Cardiac muscle cell (in vitro differentiated cells and primary cell): ENCODE measurements around the gene DACT1. TPM values are rescaled to one million over a fixed set of nuclear protein-coding genes. Genes with fewer than 3 reads are reported as not detected.

Experiments used
- DNase-seq, 2 donors: peaks; one replicate each; pipeline versions ENCODE4 v3.0.0 to v3.0.0-alpha.2; 2010 to 2017; ENCODE audit warnings: low read depth in 1 of 2, low spot score in 1 of 2
- H3K27ac ChIP-seq: fragments of 200-600 bp; sonication (generic); 2 replicates; pipeline ENCODE4 v1.5.1; 2016
- H3K27me3 ChIP-seq: fragments of 200-600 bp; sonication (generic); 2 replicates; pipeline ENCODE4 v1.6.0; 2016; ENCODE audit warnings: control low read depth
- H3K36me3 ChIP-seq: fragments of 200-600 bp; sonication (generic); 2 replicates; pipeline ENCODE4 v1.5.1; 2016; ENCODE audit warnings: control low read depth
- H3K4me1 ChIP-seq: fragments of 200-600 bp; sonication (generic); 2 replicates; pipeline ENCODE4 v1.8.1; 2017; ENCODE audit warnings: low read depth, mild to moderate bottlenecking, mixed run types
- H3K4me3 ChIP-seq: fragments of 200-600 bp; sonication (generic); 2 replicates; pipeline ENCODE4 v1.5.1; 2016; ENCODE audit warnings: mild to moderate bottlenecking
- H3K9me3 ChIP-seq: fragments of 200-600 bp; sonication (generic); 2 replicates; pipeline ENCODE4 v1.5.1; 2017; ENCODE audit warnings: low read depth, mild to moderate bottlenecking, control low read depth
- CTCF ChIP-seq: IDR thresholded peaks from 2 replicates; pipeline ENCODE4 v1.5.1; 2012; ENCODE audit warnings: low read depth, mild to moderate bottlenecking, low read length
- polyA plus RNA-seq: library from polyadenylated mRNA; unstranded; fragments of >200 nt; fragmentation: Nextera tagmentation; extraction: Ambion mirVana; gene quantifications from 2 replicates; pipeline ENCODE4 v1.2.1, GENCODE V29; 2016
- total RNA-seq: library from RNA; depleted of rRNA; stranded (reverse); fragments of >200 nt; gene quantifications from 2 replicates; pipeline ENCODE4 v1.2.3, GENCODE V29; 2016

Gene DACT1
- total and polyA plus RNA-seq, 2 experiments from 2014 or later: 197 to 324 TPM

GRCh38 chr14:58668848-58669480, 31.2 kb downstream of the DACT1 start:
- no peaks in the 10 kb centered on the region for H3K36me3 ChIP-seq

GRCh38 chr14:58669556-58670200, 31.9 kb downstream of the DACT1 start:
- no peaks in the 10 kb centered on the region for H3K27me3 ChIP-seq
- peak overlapping the region; percentile 97 for H3K27ac ChIP-seq
- H3K36me3 ChIP-seq: no peaks in the 10 kb centered on the region
- no peak for TF ChIP-seq CTCF
- DNase-seq: no peak
- peaks cover 71% of the 10 kb centered on the region for H3K4me1 ChIP-seq
- H3K9me3 ChIP-seq: no peaks in the 10 kb centered on the region
- H3K4me3 ChIP-seq: no peak overlapping the region

More at GRCh38 chr14:58668848-58669480, 31.2 kb downstream of the DACT1 start:
- no peaks in the 10 kb centered on the region for H3K9me3 ChIP-seq
- TF ChIP-seq CTCF: no peak
- peaks cover 73% of the 10 kb centered on the region for H3K4me1 ChIP-seq
- H3K27me3 ChIP-seq: no peaks in the 10 kb centered on the region
- DNase-seq: peak in 1 of 2 donors; percentile 93
- peak overlapping the region; percentile 97 for H3K27ac ChIP-seq
- no peak overlapping the region for H3K4me3 ChIP-seq

DNA sequence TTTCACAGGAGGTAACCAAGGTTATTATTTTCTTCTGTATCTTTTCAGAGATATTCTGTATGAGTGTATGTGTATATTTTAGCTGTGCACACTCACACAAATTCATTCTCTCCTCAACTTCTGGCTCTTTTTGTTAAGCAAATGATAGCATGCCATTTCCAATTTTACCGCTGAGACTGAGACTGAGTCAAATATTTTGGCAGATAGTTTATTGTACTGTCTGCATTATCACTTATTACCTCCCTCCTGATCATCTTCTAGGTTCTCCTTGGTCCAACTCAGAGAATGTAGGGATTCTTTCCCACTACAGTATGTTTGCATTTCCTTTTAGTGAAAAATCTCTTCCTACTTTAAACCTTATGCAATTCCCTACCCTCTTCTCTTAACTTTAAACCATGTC, 33.3 kb downstream of the DACT1 start:
- no peaks in the 10 kb centered on the region for H3K9me3 ChIP-seq
- peaks cover 66% of the 10 kb centered on the region for H3K4me1 ChIP-seq
- peak overlapping the region; percentile 97 for H3K27ac ChIP-seq
- H3K4me3 ChIP-seq: no peak overlapping the region
- no peak for DNase-seq
- no peak for TF ChIP-seq CTCF
- no peaks in the 10 kb centered on the region for H3K27me3 ChIP-seq
- H3K36me3 ChIP-seq: no peaks in the 10 kb centered on the region

DNA sequence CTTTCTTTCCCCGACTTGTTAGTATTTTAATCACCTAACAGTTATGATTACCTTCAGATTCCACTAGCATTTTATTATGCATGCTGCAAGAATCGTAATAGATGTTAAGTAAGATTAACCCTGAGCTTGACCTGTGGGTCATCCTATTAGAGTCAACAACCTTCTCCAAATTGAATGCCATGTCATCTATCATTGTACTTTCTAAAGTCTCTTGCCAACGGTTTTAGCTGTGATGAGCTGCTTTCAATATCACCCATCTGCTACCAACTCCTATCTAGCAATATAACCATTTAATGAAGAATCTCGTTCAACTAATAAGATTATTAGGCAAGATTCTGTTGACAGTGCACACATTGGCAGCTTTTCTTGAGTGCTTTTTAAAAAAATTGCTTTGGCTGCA, 33.7 kb downstream of the DACT1 start:
- no peak for DNase-seq
- H3K27me3 ChIP-seq: no peaks in the 10 kb centered on the region
- peak overlapping the region; percentile 97 for H3K27ac ChIP-seq
- peaks cover 62% of the 10 kb centered on the region for H3K4me1 ChIP-seq
- no peaks in the 10 kb centered on the region for H3K9me3 ChIP-seq
- no peaks in the 10 kb centered on the region for H3K36me3 ChIP-seq
- no peak overlapping the region for H3K4me3 ChIP-seq
- TF ChIP-seq CTCF: no peak

DNA sequence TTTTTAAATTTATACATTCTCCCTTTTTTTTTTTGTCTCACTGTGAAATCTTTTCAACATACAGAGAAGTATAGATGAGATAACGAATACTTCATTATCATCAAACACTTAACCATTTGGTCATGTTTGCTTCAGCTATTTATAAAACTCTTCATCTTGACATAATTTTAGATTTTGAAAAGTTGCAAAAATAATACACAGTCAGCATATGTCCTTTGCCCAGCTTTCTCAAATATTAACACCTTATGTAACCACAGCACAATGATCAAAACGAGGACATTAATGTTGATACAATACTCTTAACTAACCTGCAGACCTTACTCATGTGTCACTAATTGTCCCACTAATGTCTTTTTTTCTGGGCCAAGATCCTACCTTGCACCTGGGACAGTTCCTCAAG, 36.0 kb downstream of the DACT1 start:
- H3K27ac ChIP-seq: no peak overlapping the region
- H3K27me3 ChIP-seq: no peaks in the 10 kb centered on the region
- H3K9me3 ChIP-seq: no peaks in the 10 kb centered on the region
- H3K4me1 ChIP-seq: peaks cover 39% of the 10 kb centered on the region
- no peak for TF ChIP-seq CTCF
- no peak overlapping the region for H3K4me3 ChIP-seq
- DNase-seq: no peak
- no peaks in the 10 kb centered on the region for H3K36me3 ChIP-seq
